Measurements from ENCODE around the gene CASZ1.

DNA sequence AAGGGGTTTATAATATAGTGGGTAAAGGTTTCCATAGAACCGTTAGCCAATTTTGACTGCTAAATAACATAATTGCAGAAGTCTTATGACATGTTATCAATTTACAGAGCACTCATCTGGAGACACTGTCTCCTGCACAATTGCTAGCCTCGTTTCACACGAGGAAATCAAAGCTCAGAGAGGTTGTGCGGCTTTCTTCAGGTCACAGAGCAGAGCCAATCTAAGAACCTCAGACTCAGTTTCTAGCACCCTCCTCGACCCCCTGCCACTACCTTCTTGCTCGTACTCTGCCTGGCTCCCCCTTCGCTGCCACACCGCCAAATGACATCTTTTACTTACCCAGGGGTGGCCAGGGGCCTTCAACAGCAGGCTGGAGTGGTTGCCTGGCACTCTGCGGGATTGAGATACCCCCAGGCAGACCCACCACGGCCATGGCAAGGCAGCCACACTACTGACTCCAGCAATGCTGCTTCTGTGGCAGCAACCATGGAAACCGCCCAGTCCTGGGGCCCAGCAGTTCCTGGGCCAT is 16.0 kb upstream of the CASZ1 start:
- TF ChIP-seq, protein P1, sequence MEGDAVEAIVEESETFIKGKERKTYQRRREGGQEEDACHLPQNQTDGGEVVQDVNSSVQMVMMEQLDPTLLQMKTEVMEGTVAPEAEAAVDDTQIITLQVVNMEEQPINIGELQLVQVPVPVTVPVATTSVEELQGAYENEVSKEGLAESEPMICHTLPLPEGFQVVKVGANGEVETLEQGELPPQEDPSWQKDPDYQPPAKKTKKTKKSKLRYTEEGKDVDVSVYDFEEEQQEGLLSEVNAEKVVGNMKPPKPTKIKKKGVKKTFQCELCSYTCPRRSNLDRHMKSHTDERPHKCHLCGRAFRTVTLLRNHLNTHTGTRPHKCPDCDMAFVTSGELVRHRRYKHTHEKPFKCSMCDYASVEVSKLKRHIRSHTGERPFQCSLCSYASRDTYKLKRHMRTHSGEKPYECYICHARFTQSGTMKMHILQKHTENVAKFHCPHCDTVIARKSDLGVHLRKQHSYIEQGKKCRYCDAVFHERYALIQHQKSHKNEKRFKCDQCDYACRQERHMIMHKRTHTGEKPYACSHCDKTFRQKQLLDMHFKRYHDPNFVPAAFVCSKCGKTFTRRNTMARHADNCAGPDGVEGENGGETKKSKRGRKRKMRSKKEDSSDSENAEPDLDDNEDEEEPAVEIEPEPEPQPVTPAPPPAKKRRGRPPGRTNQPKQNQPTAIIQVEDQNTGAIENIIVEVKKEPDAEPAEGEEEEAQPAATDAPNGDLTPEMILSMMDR (IDR thresholded peaks at IDR 0.05): no peak
- TF ChIP-seq POLR2A (IDR thresholded peaks at IDR 0.05): no peak
